ENCODE data around the gene SLC25A26.

DNA sequence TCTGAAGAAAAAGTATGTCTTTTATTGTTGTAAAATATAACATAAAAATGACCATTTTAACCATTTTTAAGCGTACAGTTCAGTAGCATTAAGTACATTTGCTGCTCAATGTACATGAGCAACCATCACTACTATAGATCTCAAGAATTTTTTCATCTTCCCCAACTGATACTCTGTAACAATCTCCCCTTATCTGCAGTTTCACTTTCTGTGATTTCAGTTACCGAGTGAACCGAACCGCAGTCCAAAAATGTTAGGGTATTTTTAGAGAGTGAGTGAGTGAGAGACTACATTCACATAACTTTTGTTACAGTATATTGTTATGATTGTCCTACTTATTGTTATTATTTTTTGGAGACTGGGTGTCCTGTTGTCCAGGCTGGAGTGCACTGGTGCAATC is 9.0 kb upstream of the SLC25A26 start:
- TF ChIP-seq CTCF (IDR thresholded peaks at IDR 0.05) (no peak), POLR2A (IDR thresholded peaks at IDR 0.05) (no peak), EP300 (IDR thresholded peaks at IDR 0.05) (no peak)
